Endothelial cell of umbilical vein (primary cell): Measurements from ENCODE around the gene ACTBL2. TPM values are rescaled to one million over a fixed set of nuclear protein-coding genes. Genes with fewer than 3 reads are reported as not detected.

Experiments
- Bru-seq: library from RNA; stranded (reverse); fragments of 400-500 nt; gene quantifications from one replicate; lab custom pipeline; 2021; lab: Mats Ljungman, UMichigan
- BruChase-seq, 2 experiments: library from RNA; stranded (reverse); fragments of 400-500 nt; gene quantifications; one replicate each; lab custom pipeline; 2021; lab: Mats Ljungman, UMichigan
- BruUV-seq: library from RNA; stranded (reverse); fragments of 400-500 nt; replicated peaks from 2 replicates; lab custom pipeline; 2021; lab: Mats Ljungman, UMichigan
- CTCF ChIA-PET: fragments of 300-600, 350-600 bp; sonication (Branson Sonifier 250); formaldehyde crosslinking; loops from one replicate; lab custom pipeline; 2021; ENCODE audit warnings: antibody characterized with exemption, inconsistent platforms; lab: Charles Lee
- POLR2A ChIA-PET: fragments of 300-600, 350-600 bp; sonication (Branson Sonifier 250); formaldehyde crosslinking; loops from one replicate; lab custom pipeline; 2021; ENCODE audit warnings: antibody characterized with exemption, inconsistent platforms; lab: Charles Lee
- DNase-seq: peaks from one replicate; pipeline ENCODE4 v3.0.0-alpha.2; 2011; ENCODE audit warnings: low read depth, low spot score
- FAIRE-seq: peaks from 2 replicates; lab custom pipeline; 2011; peaks lifted over from hg19 to GRCh38; lab: Jason Lieb, UNC
- H2AFZ ChIP-seq: 2 replicates; pipeline ENCODE4 v1.6.0; 2012; ENCODE audit warnings: low read depth, low read length, control low read depth, inconsistent platforms
- H3K27ac ChIP-seq: 2 replicates; pipeline ENCODE4 v1.5.1; 2011; ENCODE audit warnings: low read depth, mild to moderate bottlenecking, control low read depth, low read length, moderate library complexity; ENCODE audit not compliant: insufficient read depth
- H3K27me3 ChIP-seq, 2 experiments: 2 replicates each; pipeline versions ENCODE4 v1.6.0 to v1.6.1; 2011; ENCODE audit warnings: low read length in 2 of 2, mixed read lengths in 1 of 2; ENCODE audit not compliant: control insufficient read depth in 2 of 2, insufficient read depth in 2 of 2
- H3K36me3 ChIP-seq, 2 experiments: 2 replicates in 1 of 2; 3 replicates in 1 of 2; pipeline ENCODE4 v1.5.1; 2011; ENCODE audit warnings: low read length in 2 of 2, mild to moderate bottlenecking in 1 of 2, moderate library complexity in 1 of 2; ENCODE audit not compliant: control insufficient read depth in 2 of 2, insufficient read depth in 2 of 2; ENCODE audit errors: extremely low read depth in 1 of 2
- H3K4me1 ChIP-seq: 3 replicates; pipeline ENCODE4 v1.5.1; 2011; ENCODE audit warnings: mild to moderate bottlenecking, low read length; ENCODE audit not compliant: control insufficient read depth, insufficient read depth; ENCODE audit errors: extremely low read depth
- H3K4me2 ChIP-seq: 2 replicates; pipeline ENCODE4 v1.6.1; 2011; ENCODE audit warnings: low read length, control low read depth, mixed read lengths; ENCODE audit not compliant: insufficient read depth
- H3K4me3 ChIP-seq, 3 experiments: fragments of 200-600 bp in 1 of 3; sonication (generic), shearing (Covaris generic) in 1 of 3; replicated peaks in 1 of 3; 2 replicates each; pipeline ENCODE4 v1.5.1; 2011 to 2016; ENCODE audit warnings: control low read depth in 3 of 3, low read length in 3 of 3, mild to moderate bottlenecking in 2 of 3, inconsistent platforms in 1 of 3, low read depth in 1 of 3, moderate library complexity in 1 of 3; ENCODE audit not compliant: insufficient read depth in 1 of 3
- H3K79me2 ChIP-seq: 2 replicates; pipeline ENCODE4 v1.6.0; 2012; ENCODE audit warnings: low read length, inconsistent platforms; ENCODE audit not compliant: control insufficient read depth, insufficient read depth
- H3K9ac ChIP-seq: replicated peaks from 2 replicates; pipeline ENCODE3; 2011; ENCODE audit warnings: low read length, control low read depth; ENCODE audit not compliant: insufficient read depth; ENCODE audit errors: extremely low read depth
- H3K9me1 ChIP-seq: replicated peaks from 3 replicates; pipeline ENCODE4 v1.6.0; 2011; ENCODE audit warnings: mild to moderate bottlenecking, low read length; ENCODE audit not compliant: control insufficient read depth, insufficient read depth; ENCODE audit errors: extremely low read depth
- H3K9me3 ChIP-seq: replicated peaks from 2 replicates; pipeline ENCODE4 v1.5.1; 2012; ENCODE audit warnings: low read length, inconsistent platforms; ENCODE audit not compliant: control insufficient read depth, insufficient read depth
- H4K20me1 ChIP-seq: replicated peaks from 2 replicates; pipeline ENCODE3; 2011; ENCODE audit warnings: mild to moderate bottlenecking, low read length; ENCODE audit not compliant: control insufficient read depth, insufficient read depth; ENCODE audit errors: extremely low read depth
- CTCF ChIP-seq, 2 donors: IDR thresholded peaks; 1 replicate in 1 of 2; 2 replicates in 1 of 2; pipeline ENCODE4 v1.5.1; 2011; ENCODE audit warnings: low read length in 2 of 2, mild to moderate bottlenecking in 2 of 2, moderate library complexity in 2 of 2, control low read depth in 1 of 2, inconsistent platforms in 1 of 2, low read depth in 1 of 2; ENCODE audit not compliant: insufficient read depth in 1 of 2; ENCODE audit errors: extremely low read depth in 1 of 2
- EZH2 ChIP-seq: IDR thresholded peaks from 2 replicates; pipeline ENCODE4 v1.6.1; 2012; ENCODE audit warnings: borderline replicate concordance, low read depth, mild to moderate bottlenecking, moderate library complexity, low read length, inconsistent platforms; ENCODE audit not compliant: severe bottlenecking
- FOS ChIP-seq: IDR thresholded peaks from 2 replicates; pipeline ENCODE4 v1.6.1; 2011; ENCODE audit warnings: mild to moderate bottlenecking, low read length, moderate library complexity, borderline replicate concordance; ENCODE audit not compliant: insufficient read depth
- GATA2 ChIP-seq: IDR thresholded peaks from 2 replicates; pipeline ENCODE4 v1.7.0; 2011; ENCODE audit warnings: low read depth, mild to moderate bottlenecking, moderate library complexity, mixed read lengths, low read length; ENCODE audit not compliant: insufficient read length, insufficient read depth
- dilution Hi-C: fragments of 300-500 bp; cut with MboI; formaldehyde crosslinking; loops from one replicate; pipeline ENCODE4 v1.15.0; 2019; ENCODE audit warnings: low sequenced_read_pairs; ENCODE audit not compliant: extremely low pct_ligation_motif_present
- intact Hi-C: fragments of 100-400 bp; cut with micrococcal nuclease; formaldehyde crosslinking; loops from one replicate; pipeline ENCODE4 v1.10.0; 2022
- long read RNA-seq: library from polyadenylated mRNA; stranded (forward); transcript quantifications from one replicate; pipeline ENCODE4 v2.0.0, GENCODE V29; 2021
- polyA minus RNA-seq, 3 experiments: library from RNA; depleted of rRNA, polyadenylated mRNA; stranded (reverse); fragments of >200 nt; gene quantifications; 1 replicate in 1 of 3; 2 replicates in 2 of 3; pipeline ENCODE4 v1.2.3, GENCODE V29; 2011
- polyA plus RNA-seq, 4 experiments: library from polyadenylated mRNA; depleted of rRNA in 3 of 4; stranded (reverse) in 3 of 4; unstranded in 1 of 4; fragments of >200 nt; gene quantifications; 2 replicates each; pipeline versions ENCODE4 v1.2.1 to v1.2.3, GENCODE V29; 2011 to 2012; ENCODE audit warnings: missing spikeins in 1 of 4
- total RNA-seq: library from RNA; stranded (reverse); gene quantifications from 2 replicates; pipeline ENCODE4 v1.2.3, GENCODE V29; 2021

Gene ACTBL2
- not detected in 2 replicates for total RNA-seq
- 0.03 and 0.08 TPM in 2 replicates for polyA plus RNA-seq
- 0.03 and 0.04 TPM in 2 replicates for polyA plus RNA-seq (2011; cell fraction: cytosol; rRNA removed)
- 0.09 and 0.17 TPM in 2 replicates for polyA plus RNA-seq (2011; cell fraction: nucleus; rRNA removed)
- polyA plus RNA-seq (2012) = 0.07 and 0.09 TPM in 2 replicates
- polyA minus RNA-seq = not detected in 2 replicates
- polyA minus RNA-seq (2011; cell fraction: cytosol; rRNA and poly(A)+ RNA removed) = not detected
- 0.24 TPM in 1 of 2 replicates, not detected in the other for polyA minus RNA-seq (2011; cell fraction: nucleus; rRNA and poly(A)+ RNA removed)
- not detected for Bru-seq, nascent RNA
- BruChase-seq, experiment 1, labeled RNA remaining after a 6-hour chase = not detected
- not detected for BruChase-seq, experiment 2, labeled RNA remaining after a 2-hour chase
- long read RNA-seq = 0 reads

DNA sequence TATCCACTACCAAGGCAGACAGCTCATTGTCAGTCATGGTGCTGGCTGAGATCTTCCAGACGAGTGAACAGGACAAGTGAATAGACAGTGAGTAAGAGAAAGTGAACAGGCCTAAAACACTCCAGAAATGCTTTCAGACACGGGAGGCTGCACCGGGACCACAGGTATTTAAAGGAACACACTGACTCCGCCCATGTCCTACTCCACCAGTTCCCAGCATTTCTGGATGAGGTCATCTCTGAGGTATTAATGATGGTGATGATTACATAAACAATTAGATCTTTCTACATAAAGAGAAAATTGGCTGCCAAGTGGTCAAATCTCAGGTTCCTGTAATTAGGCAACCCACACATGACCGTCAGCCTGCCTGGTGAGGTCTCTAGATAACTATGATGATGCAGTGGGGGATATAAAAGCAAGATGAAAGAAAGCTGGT lies at the start of gene ACTBL2:
TSS of gene ACTBL2 (minus strand) at position 141 of the 436 bp plus-strand sequence. CDS start at position 37, 104 bp downstream.
- H3K79me2 ChIP-seq = no peaks in the 10 kb centered on the region
- dilution Hi-C loops = loop anchor here (25.0 kb wide), 1 partner anchor 980 kb away; the partner anchor contains the start of gene PLK2
- H3K27me3 ChIP-seq = no peaks in the 10 kb centered on the region
- POLR2A ChIA-PET = no interaction called here
- H3K4me3 ChIP-seq = no peak within 1 kb of the TSS
- H3K4me2 ChIP-seq = no peak within 1 kb of the TSS
- no TSS peak for BruUV-seq
- no peaks in the 10 kb centered on the region for H3K9me1 ChIP-seq
- H3K9ac ChIP-seq = no peak within 1 kb of the TSS
- TF ChIP-seq FOS (no peak), GATA2 (no peak), EZH2 (no peak), CTCF (IDR thresholded peaks at IDR 0.05; ENCODE audit: extremely low read depth in 1 of 2, insufficient read depth in 1 of 2, low read depth in 1 of 2, low read length in 2 of 2) (no peak)
- DNase-seq = no peak
- H3K9me3 ChIP-seq = no peaks in the 10 kb centered on the region
- intact Hi-C loops = no loop called here
- H3K4me1 ChIP-seq = peaks cover 14% of the 10 kb centered on the region
- no peaks in the 10 kb centered on the region for H4K20me1 ChIP-seq
- H3K27ac ChIP-seq = no peak within 1 kb of the TSS
- FAIRE-seq = no peak
- CTCF ChIA-PET = no interaction called here
- no peak within 1 kb of the TSS for H2AFZ ChIP-seq
- no peaks in the 10 kb centered on the region for H3K36me3 ChIP-seq
